Measurements from ENCODE around the gene MAD1L1.
A peak's percentile ranks its signal among the peaks of the same experiment; 100 is the strongest.
"Not testable (repeated sequence)": the region's sequence is repeated elsewhere in the genome, so short reads cannot be mapped to it uniquely, and the experiment has no call there.

The MAD1L1 gene

DNA sequence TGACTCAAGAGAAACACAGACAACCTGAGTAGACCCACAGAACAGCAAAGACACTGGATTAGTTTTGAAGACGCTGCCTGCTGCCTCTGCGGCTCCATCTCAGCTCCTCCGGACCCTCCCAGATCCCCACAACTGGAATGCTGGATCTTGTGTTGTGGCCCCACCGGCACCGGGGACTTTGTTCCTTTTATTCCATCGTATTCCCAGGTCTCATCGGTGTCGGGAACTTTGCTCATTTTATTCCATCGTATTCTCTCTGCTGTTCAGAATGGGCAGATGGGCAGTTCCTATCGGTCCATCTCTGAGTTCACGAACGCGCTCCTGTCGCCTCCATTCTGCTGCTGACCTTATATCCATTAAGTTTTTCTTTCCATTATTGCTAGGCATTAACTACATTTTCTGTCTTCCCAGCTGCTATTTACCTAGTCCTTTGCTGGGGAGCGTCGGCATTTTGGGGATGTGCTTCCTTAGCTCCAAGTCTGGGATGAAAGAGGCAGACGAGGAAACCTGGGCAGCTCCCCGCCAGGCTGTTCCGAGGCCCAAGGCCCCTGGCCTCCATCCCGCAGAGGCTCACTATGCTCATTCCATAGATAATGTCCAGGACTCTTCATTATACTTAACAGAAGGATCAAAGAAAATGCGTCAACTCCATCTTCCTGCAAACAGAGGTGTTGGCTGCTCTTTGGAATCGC lies 192.4 kb downstream of the MAD1L1 start:
- TF ChIP-seq, protein P1, sequence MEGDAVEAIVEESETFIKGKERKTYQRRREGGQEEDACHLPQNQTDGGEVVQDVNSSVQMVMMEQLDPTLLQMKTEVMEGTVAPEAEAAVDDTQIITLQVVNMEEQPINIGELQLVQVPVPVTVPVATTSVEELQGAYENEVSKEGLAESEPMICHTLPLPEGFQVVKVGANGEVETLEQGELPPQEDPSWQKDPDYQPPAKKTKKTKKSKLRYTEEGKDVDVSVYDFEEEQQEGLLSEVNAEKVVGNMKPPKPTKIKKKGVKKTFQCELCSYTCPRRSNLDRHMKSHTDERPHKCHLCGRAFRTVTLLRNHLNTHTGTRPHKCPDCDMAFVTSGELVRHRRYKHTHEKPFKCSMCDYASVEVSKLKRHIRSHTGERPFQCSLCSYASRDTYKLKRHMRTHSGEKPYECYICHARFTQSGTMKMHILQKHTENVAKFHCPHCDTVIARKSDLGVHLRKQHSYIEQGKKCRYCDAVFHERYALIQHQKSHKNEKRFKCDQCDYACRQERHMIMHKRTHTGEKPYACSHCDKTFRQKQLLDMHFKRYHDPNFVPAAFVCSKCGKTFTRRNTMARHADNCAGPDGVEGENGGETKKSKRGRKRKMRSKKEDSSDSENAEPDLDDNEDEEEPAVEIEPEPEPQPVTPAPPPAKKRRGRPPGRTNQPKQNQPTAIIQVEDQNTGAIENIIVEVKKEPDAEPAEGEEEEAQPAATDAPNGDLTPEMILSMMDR (IDR thresholded peaks at IDR 0.05; ENCODE audit: low read length, missing control alignments) = no peak
- no peak overlapping the region for H3K4me3 ChIP-seq (replicated peaks; ENCODE audit: low read depth, low read length)

GRCh38 chr7:2038931-2039728 lies 193.6 kb downstream of the MAD1L1 start:
- H3K4me3 ChIP-seq (replicated peaks; ENCODE audit: low read depth, low read length) = no peak overlapping the region
- TF ChIP-seq, protein P1 (IDR thresholded peaks at IDR 0.05; ENCODE audit: low read length, missing control alignments) = no peak
- no peak for DNase-seq (ENCODE audit: low read depth)

More for the DNA sequence above, 192.4 kb downstream of the MAD1L1 start:
- no peak for DNase-seq (ENCODE audit: low read depth)

- TF ChIP-seq, protein P1 (IDR thresholded peaks at IDR 0.05; ENCODE audit: low read length, missing control alignments) = no peak
- peak; percentile 71 for DNase-seq (ENCODE audit: low read depth)
- H3K4me3 ChIP-seq (replicated peaks; ENCODE audit: low read depth, low read length) = peak overlapping the region; percentile 49
Measured at GRCh38 chr7:2037808-2038522, 194.8 kb downstream of the MAD1L1 start.

GRCh38 chr7:2037301-2037807 lies 195.4 kb downstream of the MAD1L1 start:
- TF ChIP-seq, protein P1 (IDR thresholded peaks at IDR 0.05; ENCODE audit: low read length, missing control alignments) = no peak
- peak overlapping the region; percentile 49 for H3K4me3 ChIP-seq (replicated peaks; ENCODE audit: low read depth, low read length)
- no peak for DNase-seq (ENCODE audit: low read depth)

- H3K4me3 ChIP-seq (replicated peaks; ENCODE audit: low read depth, low read length) = no peak overlapping the region
- DNase-seq (ENCODE audit: low read depth) = no peak
- TF ChIP-seq, protein P1 (IDR thresholded peaks at IDR 0.05; ENCODE audit: low read length, missing control alignments) = no peak
Measured at GRCh38 chr7:2036786-2037185, 196.0 kb downstream of the MAD1L1 start.

- DNase-seq (ENCODE audit: low read depth); H3K4me3 ChIP-seq (replicated peaks; ENCODE audit: low read depth, low read length): not testable (repeated sequence)
Measured at GRCh38 chr7:2036201-2036600, 196.5 kb downstream of the MAD1L1 start.
